HG03442 (cell line): ENCODE results near the gene TSPEAR.

Source experiments
- ATAC-seq: cut with Tn5 transposase; IDR thresholded peaks from one replicate; pipeline ENCODE4 v1.9.1; 2021; ENCODE audit warnings: mild to moderate bottlenecking, moderate library complexity; ENCODE audit not compliant: unreplicated experiment

TSPEAR gene

GRCh38 chr21:44496564-44497550 lies 214.5 kb downstream of the TSPEAR start:
- ATAC-seq: no peak

DNA sequence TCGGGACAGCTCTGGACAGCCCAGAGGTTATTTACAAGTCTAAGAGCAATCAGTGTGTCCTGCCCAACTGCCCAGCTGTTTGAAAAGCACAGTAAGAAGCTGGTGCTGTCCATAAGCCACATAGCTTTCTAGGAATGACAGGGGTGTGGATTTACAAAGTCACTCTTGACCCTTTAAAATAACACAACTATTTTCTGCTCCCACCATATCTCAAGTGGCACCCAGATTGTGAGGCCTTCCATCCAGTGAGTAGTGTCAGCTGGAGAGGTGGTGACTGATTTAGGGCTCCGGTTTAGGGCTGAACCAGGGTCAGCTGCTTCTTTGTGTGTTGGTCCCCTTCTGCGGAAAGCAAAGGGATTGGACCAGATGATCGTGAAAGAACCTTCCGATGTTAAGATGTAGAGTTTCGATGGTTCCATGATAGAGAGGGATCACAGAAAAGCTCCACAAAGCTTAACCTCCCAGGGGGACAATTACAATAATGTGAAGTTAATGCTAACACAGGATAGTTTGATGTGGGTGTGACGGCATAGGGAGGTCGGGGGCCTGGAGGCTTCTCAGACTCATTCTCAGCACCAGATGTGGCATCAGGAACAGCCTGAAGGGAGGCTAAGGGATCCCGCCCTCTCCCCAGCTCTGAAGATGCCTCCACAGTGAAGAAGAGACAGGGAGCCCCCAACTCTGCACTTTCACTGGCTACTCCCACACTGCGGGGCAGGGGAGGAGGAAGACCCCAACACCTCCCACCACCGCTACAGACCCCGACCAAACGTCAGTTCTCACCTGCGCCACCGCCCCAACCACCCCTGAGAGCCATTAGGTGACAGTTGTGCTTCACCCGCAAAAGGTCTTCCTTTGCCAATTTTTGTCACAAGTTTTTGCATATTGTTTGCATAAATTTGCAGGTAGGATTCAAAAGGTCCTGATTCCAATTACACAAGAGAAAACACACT lies 215.5 kb downstream of the TSPEAR start:
- ATAC-seq: no peak

DNA sequence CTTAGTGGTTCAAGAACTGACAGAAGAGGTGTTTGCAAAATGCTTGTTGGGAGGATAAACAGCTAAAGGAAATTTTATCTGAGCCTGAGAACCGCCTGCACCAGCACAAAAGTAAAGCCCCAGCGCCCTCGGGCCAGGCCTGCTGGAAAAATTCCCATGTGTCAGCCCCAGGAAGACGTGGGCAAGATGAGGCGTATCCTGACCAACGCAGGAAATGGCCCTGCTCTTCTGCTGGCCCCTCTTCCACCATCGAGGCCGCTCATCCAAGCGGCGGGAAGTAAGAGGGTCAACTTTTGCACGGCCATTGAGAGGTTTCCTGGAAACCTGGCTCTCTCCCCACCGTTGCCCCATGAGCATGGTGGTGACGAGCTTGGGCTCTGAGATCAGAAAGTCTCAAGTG lies 216.4 kb downstream of the TSPEAR start:
- no peak for ATAC-seq

- no peak for ATAC-seq
Observed at GRCh38 chr21:44494418-44494817, 217.0 kb downstream of the TSPEAR start.

DNA sequence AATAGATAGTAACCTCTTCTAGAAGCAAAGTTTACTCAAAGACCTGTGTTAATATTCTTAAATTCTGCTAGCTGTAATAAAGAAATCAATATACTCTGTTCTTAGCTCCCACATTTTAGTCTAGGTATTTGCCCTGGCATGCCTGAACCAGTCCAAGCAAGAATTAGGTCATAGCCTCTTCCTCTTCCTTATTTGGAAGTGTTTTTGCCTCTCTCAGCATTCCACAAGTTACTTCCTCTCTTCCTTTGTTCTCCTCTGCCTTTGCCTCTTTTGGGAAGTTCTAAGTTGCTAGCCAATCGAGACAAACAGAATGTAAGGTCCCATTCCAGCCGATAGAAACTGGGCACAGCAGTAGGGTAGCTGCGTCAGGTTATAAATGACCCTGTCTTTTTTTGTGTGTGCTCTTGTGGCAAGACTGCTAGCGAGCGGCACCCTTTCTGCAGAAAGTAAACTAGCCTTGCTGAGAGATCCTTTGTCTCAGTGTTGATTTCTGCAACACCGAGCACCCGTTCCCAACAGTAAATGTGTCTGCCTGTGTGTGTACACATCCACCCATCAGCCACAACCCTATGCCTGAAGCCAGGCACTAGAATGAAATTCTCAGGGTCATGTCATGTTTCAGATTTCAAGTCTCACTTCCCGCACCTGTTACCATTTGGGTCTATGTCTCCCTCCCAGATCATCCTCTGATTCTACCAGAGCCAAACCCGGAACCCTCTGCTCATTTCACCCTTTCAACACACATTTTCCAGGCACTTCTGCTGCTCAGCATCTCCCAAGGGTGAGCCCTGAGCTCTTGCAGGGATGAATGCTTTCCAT lies 218.6 kb downstream of the TSPEAR start:
- ATAC-seq: no peak

- no peak for ATAC-seq
Observed at GRCh38 chr21:44490816-44491215, 220.6 kb downstream of the TSPEAR start.

DNA sequence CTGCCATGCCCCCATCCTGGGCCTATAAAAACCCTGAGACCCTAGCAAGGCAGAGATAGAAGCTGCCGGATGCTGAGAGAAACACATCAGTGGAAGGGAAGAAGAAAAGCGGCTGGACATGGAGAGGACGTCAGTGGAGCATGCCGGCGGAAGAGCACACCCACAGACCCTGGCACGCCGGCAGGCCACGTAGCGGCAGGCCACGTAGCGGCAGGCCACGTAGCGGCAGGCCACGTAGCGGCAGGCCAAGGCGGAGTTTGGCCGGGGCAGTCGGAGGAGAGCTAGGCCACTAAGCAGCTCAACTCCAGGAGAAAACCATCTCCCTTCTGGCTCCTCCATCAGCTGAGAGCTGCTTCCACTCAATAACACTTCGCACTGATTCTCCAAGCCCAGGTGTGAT lies 221.0 kb downstream of the TSPEAR start:
- no peak for ATAC-seq

DNA sequence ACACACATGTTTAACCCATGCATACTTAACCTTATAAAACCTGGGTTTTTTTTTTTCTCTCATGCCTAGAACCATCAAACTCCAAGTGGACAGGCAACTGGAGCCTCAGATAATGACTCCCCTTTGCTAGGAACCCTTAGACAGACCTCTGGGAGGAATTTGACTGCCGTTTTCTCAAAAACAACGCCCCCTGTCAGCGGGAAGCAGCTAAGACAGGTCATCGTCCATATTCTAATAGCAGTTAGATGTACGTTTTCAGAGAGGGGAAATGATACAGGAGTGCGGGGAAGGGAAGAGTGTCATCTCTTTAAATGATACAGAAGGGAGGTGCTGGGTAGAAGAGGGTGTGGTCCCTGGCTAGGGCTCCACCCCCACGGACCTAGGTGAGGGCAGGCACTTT lies 221.4 kb downstream of the TSPEAR start:
- no peak for ATAC-seq

DNA sequence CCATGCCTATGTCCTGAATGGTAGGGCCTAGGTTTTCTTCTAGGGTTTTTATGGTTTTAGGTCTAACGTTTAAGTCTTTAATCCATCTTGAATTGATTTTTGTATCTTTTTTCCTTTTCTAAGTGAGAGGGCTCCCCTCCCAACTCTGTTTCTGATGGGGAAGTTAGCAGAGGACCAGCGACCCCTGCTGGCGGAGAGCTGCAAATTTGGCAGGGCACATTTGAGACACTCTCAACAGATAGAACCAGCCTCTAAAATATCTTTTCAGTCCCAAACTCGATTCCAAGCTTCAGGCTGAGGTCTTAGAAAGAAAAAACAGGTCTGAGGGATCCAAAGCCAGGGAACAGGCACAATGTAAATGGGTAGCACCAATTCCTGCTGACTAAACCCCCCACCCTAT lies 223.5 kb downstream of the TSPEAR start:
- no peak for ATAC-seq

DNA sequence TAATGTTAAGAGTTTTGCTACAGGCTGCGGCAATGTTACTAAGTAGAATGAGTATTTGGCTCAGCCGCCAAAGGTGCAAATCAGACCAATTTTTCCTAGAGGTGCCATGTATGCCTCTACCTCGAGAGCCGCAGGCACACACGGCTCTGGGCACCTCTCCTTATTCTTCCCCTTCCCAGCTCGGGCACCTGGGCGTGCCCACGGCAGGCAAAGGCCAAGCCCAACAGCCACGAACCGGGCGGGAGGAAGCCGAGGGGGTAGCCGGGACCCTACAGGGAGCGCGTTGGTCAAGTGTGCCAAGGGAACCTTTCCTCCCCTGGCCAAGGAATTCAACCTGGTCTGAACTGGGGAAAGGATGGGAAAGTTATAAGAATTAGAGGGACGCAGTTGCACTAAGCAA lies 225.1 kb downstream of the TSPEAR start:
- ATAC-seq: no peak

GRCh38 chr21:44485796-44486195 lies 225.6 kb downstream of the TSPEAR start:
- no peak for ATAC-seq

DNA sequence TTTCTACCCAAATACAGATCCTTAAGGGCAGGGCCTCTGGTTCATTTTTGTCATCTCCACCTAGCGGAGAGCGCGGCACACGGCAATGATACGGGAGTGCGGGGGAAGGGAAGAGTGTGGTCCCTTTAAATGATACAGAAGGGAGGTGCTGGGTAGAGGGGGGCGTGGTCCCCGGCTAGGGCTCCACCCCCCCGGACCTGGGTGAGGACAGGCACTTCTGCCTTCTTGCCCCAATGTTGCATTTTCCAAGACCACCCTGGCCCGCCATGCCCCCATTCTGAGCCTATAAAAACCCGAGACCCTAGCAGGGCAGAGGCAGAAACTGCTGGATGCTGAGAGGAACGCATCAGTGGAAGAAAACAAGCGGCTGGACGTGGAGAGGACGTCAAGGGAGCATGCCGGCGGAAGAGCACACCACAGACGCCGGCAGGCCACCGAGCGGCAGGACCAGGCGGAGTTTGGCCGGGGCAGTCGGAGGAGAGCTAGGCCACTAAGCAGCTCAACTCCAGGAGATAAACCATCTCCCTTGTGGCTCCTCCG lies 226.0 kb downstream of the TSPEAR start:
- no peak for ATAC-seq

DNA sequence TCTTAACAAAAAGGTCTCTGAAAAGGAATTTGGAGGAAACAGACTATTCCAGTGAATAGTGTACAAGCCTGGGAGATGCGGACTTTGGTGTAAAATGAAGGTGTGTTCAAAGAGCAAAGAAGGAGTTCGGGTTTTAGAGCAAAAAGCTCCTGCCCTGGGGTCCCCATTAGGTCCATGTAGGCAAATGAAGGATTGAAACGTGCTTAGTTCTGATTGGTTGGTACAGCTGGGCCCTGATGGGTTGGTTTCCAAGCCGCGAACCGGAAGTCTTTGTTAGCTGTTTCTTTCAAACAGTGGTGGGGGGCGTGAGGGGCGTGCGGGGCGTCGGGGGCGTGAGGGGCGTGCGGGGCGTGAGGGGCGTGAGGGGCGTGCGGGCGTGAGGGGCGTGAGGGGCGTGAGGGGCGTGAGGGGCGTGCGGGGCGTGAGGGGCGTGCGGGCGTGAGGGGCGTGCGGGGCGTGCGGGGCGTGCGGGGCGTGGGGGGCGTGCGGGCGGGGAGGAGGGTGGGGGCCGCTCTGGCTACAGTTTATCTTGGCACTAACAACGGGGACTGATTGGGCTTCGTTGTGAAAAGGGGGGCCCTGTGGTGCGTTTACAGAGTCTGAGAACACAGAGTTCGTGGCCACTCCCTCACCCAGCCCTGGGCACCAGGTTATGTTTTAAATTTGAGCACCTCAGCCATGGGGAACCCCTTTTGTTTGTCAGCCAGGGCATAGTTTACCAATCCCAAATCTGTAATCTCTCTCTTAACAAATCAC lies 226.7 kb downstream of the TSPEAR start:
- ATAC-seq: no peak

DNA sequence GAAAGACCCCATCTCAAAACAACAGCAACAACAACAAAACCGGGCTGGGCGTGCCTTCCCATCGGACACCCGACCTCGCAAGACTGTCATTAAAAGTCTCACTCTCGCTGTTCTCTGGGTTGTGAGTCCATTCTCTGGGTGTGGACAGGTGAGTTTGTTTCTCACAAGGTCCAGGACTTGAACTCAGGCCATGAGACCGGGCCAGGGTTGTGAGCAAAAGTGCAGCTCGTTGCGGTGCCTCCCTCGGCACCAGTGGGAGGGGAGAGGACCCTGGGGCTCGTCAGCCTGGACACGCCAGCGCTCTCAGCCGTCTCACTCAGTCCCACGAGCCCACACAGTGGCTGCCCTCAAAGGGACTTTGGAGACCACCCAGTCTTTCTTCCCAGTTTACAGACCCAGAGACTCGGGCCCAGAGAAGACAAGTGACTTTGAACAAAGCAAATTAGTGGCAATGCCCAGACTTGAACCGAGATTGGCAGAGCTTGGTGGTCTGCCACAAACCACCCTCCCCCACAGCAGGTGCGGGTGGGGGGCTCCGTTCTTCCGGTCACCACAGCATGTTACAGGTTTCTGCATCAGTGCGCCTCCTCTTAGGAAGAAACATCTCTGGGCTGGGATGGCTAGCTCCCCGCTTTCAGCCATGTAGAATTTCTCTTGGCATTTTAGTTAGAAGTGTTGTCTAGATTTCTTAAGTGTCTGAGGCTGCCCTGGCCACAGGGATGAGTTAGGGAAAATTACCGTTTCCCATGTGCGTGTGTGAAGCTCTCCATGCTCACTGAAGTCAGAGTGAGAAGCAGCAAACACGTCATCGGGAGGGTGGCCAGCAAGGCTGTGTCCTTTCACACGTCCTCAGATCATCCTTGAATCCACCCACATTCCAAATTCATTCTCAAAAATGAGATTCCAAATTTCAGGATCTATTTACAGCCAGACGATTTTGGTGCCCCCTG lies 227.8 kb downstream of the TSPEAR start:
- ATAC-seq: no peak

- ATAC-seq: no peak
Observed at GRCh38 chr21:44482581-44483287, 228.6 kb downstream of the TSPEAR start.

- no peak for ATAC-seq
Observed at GRCh38 chr21:44480200-44481053, 230.9 kb downstream of the TSPEAR start.
